Spleen (tissue), 11 donors: Measurements from ENCODE around the gene EXOC3L1. TPM values are rescaled to one million over a fixed set of nuclear protein-coding genes. Genes with fewer than 3 reads are reported as not detected.

Source experiments
- DNase-seq: peaks from one replicate; pipeline ENCODE4 v3.0.0-alpha.2; 2020
- H3K27ac ChIP-seq, 8 donors: fragments of 200-600 bp; sonication (generic) in 7 of 8; 1 replicate in 4 of 8; 2 replicates in 4 of 8; pipeline versions ENCODE4 v1.5.0 to v1.8.0; 2016 to 2021; ENCODE audit warnings: inconsistent platforms in 4 of 8, mild to moderate bottlenecking in 4 of 8, moderate library complexity in 1 of 8
- H3K27me3 ChIP-seq, 7 donors: fragments of 200-600 bp; sonication (generic) in 6 of 7; replicated peaks in 1 of 7; 1 replicate in 4 of 7; 2 replicates in 3 of 7; pipeline versions ENCODE4 v1.5.0 to v1.8.0; 2016 to 2021; ENCODE audit warnings: inconsistent platforms in 3 of 7, mild to moderate bottlenecking in 1 of 7
- H3K36me3 ChIP-seq, 6 donors: fragments of 200-600 bp; sonication (generic) in 5 of 6; 1 replicate in 4 of 6; 2 replicates in 2 of 6; pipeline versions ENCODE4 v1.5.0 to v1.8.0; 2016 to 2021; ENCODE audit warnings: inconsistent platforms in 2 of 6
- H3K4me1 ChIP-seq, 6 donors: fragments of 200-600 bp; sonication (generic) in 5 of 6; 1 replicate in 3 of 6; 2 replicates in 3 of 6; pipeline versions ENCODE4 v1.5.0 to v1.8.0; 2016 to 2021; ENCODE audit warnings: inconsistent platforms in 3 of 6
- H3K4me3 ChIP-seq, 8 donors: fragments of 200-600 bp; sonication (generic) in 7 of 8; 1 replicate in 4 of 8; 2 replicates in 4 of 8; pipeline versions ENCODE4 v1.5.0 to v1.8.0; 2016 to 2021; ENCODE audit warnings: inconsistent platforms in 4 of 8, mild to moderate bottlenecking in 4 of 8, moderate library complexity in 2 of 8
- H3K9me3 ChIP-seq, 8 donors: fragments of 200-600 bp; sonication (generic) in 7 of 8; 1 replicate in 4 of 8; 2 replicates in 4 of 8; pipeline versions ENCODE4 v1.5.0 to v1.8.0; 2016 to 2021; ENCODE audit warnings: inconsistent platforms in 4 of 8
- CTCF ChIP-seq, 11 experiments: fragments of 200-600 bp in 7 of 11; fragments of 450-650 bp in 4 of 11; sonication (generic) in 4 of 11; IDR thresholded peaks in 8 of 11; conservative IDR thresholded peaks in 3 of 11; 1 replicate in 7 of 11; 2 replicates in 4 of 11; pipeline versions ENCODE4 v1.4.0 to v1.8.0; 2016 to 2021; ENCODE audit warnings: antibody characterized with exemption in 11 of 11, inconsistent platforms in 4 of 11, mild to moderate bottlenecking in 1 of 11
- POLR2A ChIP-seq, 3 donors: fragments of 450-650 bp; IDR thresholded peaks; one replicate each; pipeline ENCODE4 v1.5.1; 2017; ENCODE audit warnings: antibody characterized with exemption in 3 of 3, mild to moderate bottlenecking in 1 of 3
- POLR2AphosphoS5 ChIP-seq, 3 donors: sonication (generic); formaldehyde crosslinking; IDR thresholded peaks; one replicate each; pipeline ENCODE4 v1.5.1; 2017; ENCODE audit warnings: antibody characterized with exemption in 3 of 3
- WGBS, 5 donors: extraction: QIAGEN DNeasy Blood & Tissue Kit in 3 of 5; methylation state at CpG; one replicate each; pipeline versions ENCODE4 v1.1.5 to v1.1.7; 2013 to 2018; 5-methylcytosine and 5-hydroxymethylcytosine counted together
- intact Hi-C: fragments of 100-400 bp; cut with DNase I; formaldehyde crosslinking; loops from one replicate; pipeline ENCODE4 v1.15.0; 2023; ENCODE audit warnings: low total_unique reads
- polyA plus RNA-seq, 3 donors: library from polyadenylated mRNA; stranded (reverse); fragments of 200-250 nt; gene quantifications; one replicate each; pipeline ENCODE4 v1.2.1, GENCODE V29; 2013
- total RNA-seq, 7 donors: library from RNA; depleted of rRNA in 3 of 7; stranded (reverse); fragments of >200 nt in 3 of 7; fragmentation: NEBNext Ultra II Directional in 4 of 7; extraction: Animal tissue kit (Norgen Biotek cat#: 25700) in 4 of 7; gene quantifications; one replicate each; pipeline versions ENCODE4 v1.1.0 to v1.2.1, GENCODE V29; 2016 to 2021
- donor health status: healthy with polysubstance abuse.
- donor health status: DM: no; HTN: no; CAD: no; lungs with moderate emphysema.
- donor health status: DM: no; HTN: no; CAD: no.
- donor health status: Bipolar disorder and iron deficiency.
- donor health status: healthy.
- donor health status: DM: no; HTN: no; CAD: no.
- donor health status: DM: yes; HTN: yes; CAD: no.

The EXOC3L1 gene
- total and polyA plus RNA-seq, 10 donors, result 28.5 to 113 (median 49.9) TPM

GRCh38 chr16:67169011-67169451, 20.9 kb downstream of the EXOC3L1 start:
- DNase-seq, result no peak
- intact Hi-C loops, result no loop called here
- peak overlapping the region in 1 of 8 donors; percentile 22 for H3K4me3 ChIP-seq
- no peaks in the 10 kb centered on the region for H3K36me3 ChIP-seq
- WGBS, 5 donors, result 8 to 64% (median 54%) methylated on average over 2 to 9 of the region's 9 CpGs
- peaks cover 32 to 72% (median 56%) of the 10 kb centered on the region in 6 donors for H3K4me1 ChIP-seq
- peak overlapping the region in 2 of 8 donors; percentile 85 to 88 for H3K27ac ChIP-seq
- no peak for TF ChIP-seq POLR2AphosphoS5 (IDR thresholded peaks at IDR 0.05)
- no peak for TF ChIP-seq CTCF (IDR thresholded peaks at IDR 0.05 in 8 of 11, conservative IDR thresholded peaks at IDR 0.05 in 3 of 11)
- no peak for TF ChIP-seq POLR2A (IDR thresholded peaks at IDR 0.05)
- peaks cover 0 to 100% (median 58%) of the 10 kb centered on the region in 7 donors for H3K27me3 ChIP-seq
- H3K9me3 ChIP-seq, result no peaks in the 10 kb centered on the region

- H3K4me1 ChIP-seq, result peaks cover 39 to 72% (median 58%) of the 10 kb centered on the region in 6 donors
- no peak for TF ChIP-seq POLR2A (IDR thresholded peaks at IDR 0.05)
- TF ChIP-seq CTCF (IDR thresholded peaks at IDR 0.05 in 8 of 11, conservative IDR thresholded peaks at IDR 0.05 in 3 of 11), result no peak
- TF ChIP-seq POLR2AphosphoS5 (IDR thresholded peaks at IDR 0.05), result no peak
- H3K27me3 ChIP-seq, result peaks cover 4 to 100% (median 73%) of the 10 kb centered on the region in 7 donors
- no peak overlapping the region for H3K4me3 ChIP-seq
- WGBS, 5 donors, result 80 to 95% (median 88%) methylated on average over 3 to 7 of the region's 7 CpGs
- H3K9me3 ChIP-seq, result no peaks in the 10 kb centered on the region
- no peaks in the 10 kb centered on the region for H3K36me3 ChIP-seq
- DNase-seq, result no peak
- intact Hi-C loops, result no loop called here
- H3K27ac ChIP-seq, result no peak overlapping the region
Observed at GRCh38 chr16:67167588-67167987, 22.3 kb downstream of the EXOC3L1 start.

GRCh38 chr16:67166598-67167168, 23.3 kb downstream of the EXOC3L1 start:
- Histone ChIP-seq H3K4me3 (no peak overlapping the region), H3K36me3 (no peaks in the 10 kb centered on the region), H3K27ac (no peak overlapping the region), H3K9me3 (no peaks in the 10 kb centered on the region), H3K4me1 (peaks cover 44 to 76% (median 65%) of the 10 kb centered on the region in 6 donors), H3K27me3 (peaks cover 4 to 100% (median 78%) of the 10 kb centered on the region in 7 donors)
- no peak for TF ChIP-seq CTCF (IDR thresholded peaks at IDR 0.05 in 8 of 11, conservative IDR thresholded peaks at IDR 0.05 in 3 of 11)
- TF ChIP-seq POLR2AphosphoS5 (IDR thresholded peaks at IDR 0.05), result no peak
- TF ChIP-seq POLR2A (IDR thresholded peaks at IDR 0.05), result no peak
- no peak for DNase-seq
- 64 to 89% (median 66%) methylated on average over 4 to 5 of the region's 5 CpGs for WGBS, 5 donors
- intact Hi-C loops, result no loop called here

DNA sequence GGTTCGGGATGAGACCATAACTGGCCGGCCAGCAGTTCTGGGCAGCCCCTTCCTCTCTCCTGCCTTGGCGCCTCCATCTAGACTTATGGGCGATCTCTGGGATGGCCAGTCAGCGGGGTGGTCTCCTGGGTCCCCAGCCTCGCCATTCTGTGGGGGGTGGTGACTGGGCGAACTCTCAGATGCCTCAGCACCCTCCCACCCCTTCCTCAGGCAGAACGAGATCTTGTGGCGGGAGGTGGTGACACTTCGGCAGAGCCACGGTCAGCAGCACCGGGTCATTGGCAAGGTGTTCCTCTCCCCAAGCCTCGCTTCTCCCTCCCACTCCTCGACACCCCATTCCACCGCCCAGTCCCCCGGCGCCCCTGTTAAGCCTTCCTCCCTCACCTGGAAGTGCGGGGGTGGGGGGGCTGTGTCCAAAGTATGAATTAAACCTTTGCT, 23.8 kb downstream of the EXOC3L1 start:
- H3K36me3 ChIP-seq, result no peaks in the 10 kb centered on the region
- no peak overlapping the region for H3K27ac ChIP-seq
- WGBS, 5 donors, result 20 to 28% (median 24%) methylated on average over 11 to 18 of the region's 18 CpGs
- intact Hi-C loops, result no loop called here
- H3K4me3 ChIP-seq, result peak overlapping the region in 1 of 8 donors; percentile 67
- H3K4me1 ChIP-seq, result peaks cover 49 to 78% (median 68%) of the 10 kb centered on the region in 6 donors
- H3K9me3 ChIP-seq, result no peaks in the 10 kb centered on the region
- TF ChIP-seq POLR2A (IDR thresholded peaks at IDR 0.05) (no peak), CTCF (IDR thresholded peaks at IDR 0.05 in 8 of 11, conservative IDR thresholded peaks at IDR 0.05 in 3 of 11) (no peak), POLR2AphosphoS5 (IDR thresholded peaks at IDR 0.05) (no peak)
- no peak for DNase-seq
- H3K27me3 ChIP-seq, result peaks cover 4 to 100% (median 83%) of the 10 kb centered on the region in 7 donors
